CD4-positive, alpha-beta T cell treated with Interleukin-12 subunit alpha and Interleukin-12 subunit beta, for 1 hour (primary cell): ENCODE measurements around the gene CTNND2.
"Not testable (repeated sequence)": the region's sequence is repeated elsewhere in the genome, so short reads cannot be mapped to it uniquely, and the experiment has no call there.

Experiments
- DNase-seq: peaks from one replicate; pipeline ENCODE4 v3.0.0-alpha.2; 2020

CTNND2 gene

GRCh38 chr5:11432116-11432515, 472.1 kb downstream of the CTNND2 start:
- no peak for DNase-seq

- DNase-seq, result no peak
Observed at GRCh38 chr5:11429254-11429653, 475.0 kb downstream of the CTNND2 start.

- DNase-seq, result no peak
Observed at GRCh38 chr5:11427569-11427968, 476.7 kb downstream of the CTNND2 start.

- DNase-seq, result no peak
Observed at GRCh38 chr5:11426442-11426841, 477.8 kb downstream of the CTNND2 start.

GRCh38 chr5:11422342-11422741, 481.9 kb downstream of the CTNND2 start:
- no peak for DNase-seq

GRCh38 chr5:11420969-11421368, 483.3 kb downstream of the CTNND2 start:
- no peak for DNase-seq

- no peak for DNase-seq
Observed at GRCh38 chr5:11415751-11416150, 488.5 kb downstream of the CTNND2 start.

- not testable (repeated sequence) for DNase-seq
Observed at GRCh38 chr5:11414732-11415131, 489.5 kb downstream of the CTNND2 start.

GRCh38 chr5:11411621-11412020, 492.6 kb downstream of the CTNND2 start:
- DNase-seq, result no peak

- DNase-seq, result no peak
Observed at GRCh38 chr5:11407556-11408145, 496.6 kb downstream of the CTNND2 start.

- DNase-seq, result no peak
Observed at GRCh38 chr5:11400316-11400715, 503.9 kb downstream of the CTNND2 start.

- DNase-seq, result no peak
Observed at GRCh38 chr5:11398728-11399127, 505.5 kb downstream of the CTNND2 start.

GRCh38 chr5:11397549-11397948, 506.7 kb downstream of the CTNND2 start:
- DNase-seq, result no peak

GRCh38 chr5:11396917-11397316, 507.3 kb downstream of the CTNND2 start:
- no peak for DNase-seq

GRCh38 chr5:11394933-11395332, 509.3 kb downstream of the CTNND2 start:
- no peak for DNase-seq

- DNase-seq, result no peak
Observed at GRCh38 chr5:11390291-11390767, 513.9 kb downstream of the CTNND2 start.

- no peak for DNase-seq
Observed at GRCh38 chr5:11387382-11387781, 516.9 kb downstream of the CTNND2 start.

- no peak for DNase-seq
Observed at GRCh38 chr5:11386398-11386797, 517.8 kb downstream of the CTNND2 start.

GRCh38 chr5:11385901-11386293, 518.3 kb downstream of the CTNND2 start:
- no peak for DNase-seq

GRCh38 chr5:11385251-11385900, 518.9 kb downstream of the CTNND2 start:
- DNase-seq, result no peak

GRCh38 chr5:11384441-11385250, 519.6 kb downstream of the CTNND2 start:
- DNase-seq, result no peak

- no peak for DNase-seq
Observed at GRCh38 chr5:11383506-11384095, 520.6 kb downstream of the CTNND2 start.

- DNase-seq, result no peak
Observed at GRCh38 chr5:11378461-11378860, 525.8 kb downstream of the CTNND2 start.

- DNase-seq, result no peak
Observed at GRCh38 chr5:11377896-11378295, 526.4 kb downstream of the CTNND2 start.
